ENCODE measurements around the gene MBTD1. TPM values are rescaled to one million over a fixed set of nuclear protein-coding genes. Genes with fewer than 3 reads are reported as not detected.
"Not testable (repeated sequence)": the region's sequence is repeated elsewhere in the genome, so short reads cannot be mapped to it uniquely, and the experiment has no call there.

MBTD1 gene
- polyA plus RNA-seq, 3 donors: 47.6 to 61.2 (median 54.4) TPM

DNA sequence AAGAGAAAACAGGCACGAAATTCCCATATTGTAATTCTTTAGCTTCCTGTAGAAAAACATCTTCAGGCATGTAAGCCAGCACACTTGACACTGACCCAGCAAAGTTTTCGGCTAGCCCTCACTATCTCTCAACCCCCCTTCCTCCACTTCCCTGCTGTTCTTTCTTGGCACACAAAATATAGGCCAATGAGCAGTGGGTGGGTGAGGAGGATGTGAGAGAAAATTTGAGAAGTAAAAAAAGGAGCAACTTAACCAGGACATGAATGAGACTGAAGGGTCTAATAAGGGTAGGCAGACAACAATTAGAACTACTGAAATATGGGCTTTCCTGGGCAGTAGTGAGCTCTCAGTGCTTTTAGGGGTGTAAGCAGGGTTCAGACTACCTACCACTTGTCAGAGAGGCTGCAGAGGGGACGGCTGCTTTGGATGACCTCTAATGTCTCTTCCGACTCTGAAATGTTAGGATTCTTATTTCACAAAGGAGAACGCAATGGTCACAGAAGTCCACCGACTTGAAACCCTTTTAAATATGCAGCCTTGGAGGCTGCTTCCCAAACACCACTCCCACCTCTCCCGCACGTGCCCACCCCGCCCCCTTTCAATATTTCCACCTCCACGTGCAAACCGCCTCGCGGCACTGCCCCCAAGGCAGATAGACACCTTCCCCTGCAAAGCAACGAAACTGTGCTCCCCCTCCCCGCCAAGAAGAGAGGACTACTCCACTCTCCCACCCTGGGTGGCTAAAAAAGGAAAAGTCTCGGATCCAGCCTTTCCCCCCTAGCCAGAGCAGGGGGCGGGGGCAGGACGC is 889 bp downstream of the MBTD1 start:
- peak in 5 of 11 donors; percentile 6 to 17 (median 14) for DNase-seq (ENCODE audit: extremely low read depth in 1 of 11, low read depth in 9 of 11, low spot score in 4 of 11)

DNA sequence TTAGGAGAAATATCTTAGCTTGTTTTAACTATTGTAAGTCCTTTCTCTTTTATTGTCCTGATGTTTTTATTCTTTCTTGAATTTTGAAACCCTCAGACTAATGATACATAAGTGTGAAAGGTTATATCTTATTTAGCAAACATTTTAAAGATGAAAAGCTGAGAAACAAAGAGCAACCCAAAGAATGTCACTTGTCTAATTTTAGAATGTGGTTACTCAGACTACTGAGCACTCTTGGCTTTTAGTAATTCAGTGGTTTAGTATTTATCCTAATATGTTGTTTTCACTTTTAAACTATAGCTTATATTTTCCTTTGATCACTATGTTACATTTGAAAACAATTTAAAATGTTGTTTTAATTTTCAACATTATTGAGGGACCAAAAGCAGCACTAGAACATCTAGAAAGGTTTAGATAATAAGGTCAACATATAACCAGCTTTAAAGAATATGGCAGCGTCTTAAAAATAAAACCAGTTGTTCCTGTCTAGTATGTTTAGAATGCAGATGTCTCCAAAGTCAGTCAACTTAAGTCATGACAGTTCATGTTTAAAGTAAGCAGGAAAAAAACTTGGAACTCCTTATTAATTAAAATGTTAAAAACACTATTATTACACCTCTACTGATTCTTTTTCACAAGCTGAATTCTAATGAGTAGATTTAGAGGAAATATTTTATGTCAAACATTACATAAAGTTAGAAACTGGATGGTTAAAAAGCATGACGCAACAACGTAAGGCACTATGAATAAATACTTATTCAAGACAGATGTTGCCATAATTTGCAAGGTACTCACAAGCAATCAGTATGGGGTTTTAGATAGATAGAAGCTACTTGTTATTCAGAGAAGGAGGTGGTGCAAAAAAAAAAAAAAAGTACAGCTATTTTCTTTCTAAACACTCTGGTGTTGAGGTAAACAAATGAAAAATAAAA is 2.4 kb downstream of the MBTD1 start:
- DNase-seq (ENCODE audit: extremely low read depth in 1 of 11, low read depth in 9 of 11, low spot score in 4 of 11): no peak

DNA sequence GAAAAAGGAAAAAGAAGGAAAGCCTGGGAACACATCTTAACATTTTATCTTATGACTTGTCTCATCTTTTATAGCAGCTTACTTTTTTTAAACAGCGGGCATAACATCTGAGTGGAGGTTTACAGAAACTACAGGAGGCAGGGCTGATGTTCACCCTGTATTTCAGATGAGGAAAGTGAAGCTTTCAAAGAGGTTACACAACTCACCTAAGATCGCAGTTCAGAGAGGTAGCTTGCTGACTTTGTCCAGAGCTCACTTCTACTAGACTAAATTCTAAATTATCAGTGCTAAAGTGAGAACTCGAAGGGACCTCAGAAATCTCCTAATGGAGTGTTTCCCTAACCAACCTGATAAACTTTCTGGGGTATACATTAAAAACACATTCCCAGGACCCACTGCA is 3.7 kb downstream of the MBTD1 start:
- DNase-seq (ENCODE audit: extremely low read depth in 1 of 11, low read depth in 9 of 11, low spot score in 4 of 11): no peak

DNA sequence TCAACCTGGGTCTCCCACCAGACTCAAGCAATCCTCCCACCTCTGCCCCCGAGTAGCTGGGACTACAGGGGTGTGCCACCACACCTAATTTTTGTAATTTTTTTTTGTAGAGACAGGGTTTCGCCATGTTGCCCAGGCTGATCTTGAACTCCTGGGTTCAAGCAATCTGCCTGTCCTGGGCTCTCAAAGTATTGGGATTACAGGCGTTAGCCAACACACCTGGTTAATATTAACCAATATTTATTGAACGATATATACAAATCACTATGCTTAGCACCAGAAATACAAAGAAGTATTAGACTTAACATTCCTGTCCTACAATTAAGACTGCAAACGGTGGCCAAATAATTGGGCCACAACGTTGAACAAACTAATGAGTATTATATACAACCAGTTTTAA is 4.2 kb downstream of the MBTD1 start:
- DNase-seq (ENCODE audit: extremely low read depth in 1 of 11, low read depth in 9 of 11, low spot score in 4 of 11): no peak

DNA sequence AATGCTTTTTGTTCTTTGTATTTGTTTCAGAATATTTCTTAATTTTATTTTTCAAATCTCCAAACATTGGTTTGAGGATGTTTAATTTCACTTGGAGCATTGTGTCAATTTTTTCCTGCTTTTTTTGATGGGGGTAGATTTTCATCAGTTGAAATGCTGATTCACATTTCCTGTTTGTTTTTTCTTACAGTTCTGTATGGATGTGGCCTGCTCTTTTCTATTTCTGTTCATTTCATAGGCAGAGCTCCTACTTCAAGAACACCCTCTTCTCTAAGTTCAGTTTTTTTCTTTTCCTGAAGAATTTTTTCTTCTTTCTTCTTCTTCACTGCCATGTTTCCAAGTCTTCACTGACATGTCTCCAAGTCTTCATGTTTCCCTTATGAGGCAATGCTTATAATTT is 8.8 kb downstream of the MBTD1 start:
- DNase-seq (ENCODE audit: extremely low read depth in 1 of 11, low read depth in 9 of 11, low spot score in 4 of 11): no peak

DNA sequence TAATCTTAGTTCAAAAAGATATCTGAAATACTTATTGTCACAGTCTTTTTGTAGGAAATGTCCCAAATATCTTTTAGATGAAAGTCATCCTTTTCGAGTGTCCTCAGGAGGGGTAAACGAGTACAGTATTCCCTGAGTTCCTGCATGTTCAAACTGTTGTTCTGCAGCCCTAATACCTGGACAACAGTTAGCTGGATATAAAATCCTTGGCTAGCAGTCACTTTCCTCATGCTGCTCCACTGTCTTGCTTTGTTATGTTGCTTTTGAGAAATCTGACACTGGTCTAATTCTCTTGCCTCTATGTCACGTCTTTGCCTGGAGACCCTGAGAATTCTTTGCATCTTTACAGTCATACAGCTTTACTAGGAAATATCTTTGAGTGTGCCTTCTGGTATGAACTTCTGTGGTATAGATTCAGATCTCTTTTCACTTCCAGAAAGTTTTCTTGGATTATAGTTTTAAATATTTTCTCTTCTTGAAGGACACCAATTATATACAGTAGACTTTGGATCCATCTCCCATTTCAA is 9.5 kb downstream of the MBTD1 start:
- no peak for DNase-seq (ENCODE audit: extremely low read depth in 1 of 11, low read depth in 9 of 11, low spot score in 4 of 11)

DNA sequence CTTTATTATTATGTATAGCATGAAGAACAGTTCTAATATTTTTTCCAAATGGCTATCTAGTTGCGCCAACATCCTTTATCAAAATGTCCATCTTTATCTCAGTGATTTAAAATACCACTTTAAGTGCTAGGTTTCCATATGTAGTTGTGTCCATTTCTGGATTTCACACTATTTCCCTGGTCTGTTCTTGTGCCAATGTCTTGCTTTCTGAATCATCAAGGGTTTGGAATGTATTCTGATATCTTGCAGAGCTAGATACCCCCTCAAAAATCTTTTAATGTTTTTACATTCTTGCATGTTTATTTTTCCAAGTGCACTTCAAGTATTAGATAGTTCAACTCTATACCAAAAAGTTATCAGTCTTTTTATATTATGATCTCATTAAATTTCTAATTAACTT is 14.3 kb downstream of the MBTD1 start:
- no peak for DNase-seq (ENCODE audit: extremely low read depth in 1 of 11, low read depth in 9 of 11, low spot score in 4 of 11)

DNA sequence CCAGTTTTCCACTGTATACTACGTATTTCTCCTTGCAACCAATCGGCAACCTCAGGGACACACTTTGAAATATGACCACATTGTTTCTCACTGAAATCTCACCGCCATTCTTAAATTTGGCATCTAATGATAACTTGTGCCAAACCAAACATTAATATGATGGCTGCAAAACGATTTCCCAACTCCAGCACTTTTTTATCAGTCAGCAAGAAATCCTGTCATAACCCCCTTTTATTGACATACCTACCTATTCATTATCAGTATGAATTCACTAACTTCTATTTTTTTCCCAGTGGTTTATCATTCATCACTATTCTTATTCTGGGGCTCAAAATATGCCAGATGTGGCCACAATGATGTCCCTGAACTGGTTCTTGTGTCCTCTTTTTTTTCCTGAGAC is 15.8 kb downstream of the MBTD1 start:
- no peak for DNase-seq (ENCODE audit: extremely low read depth in 1 of 11, low read depth in 9 of 11, low spot score in 4 of 11)

DNA sequence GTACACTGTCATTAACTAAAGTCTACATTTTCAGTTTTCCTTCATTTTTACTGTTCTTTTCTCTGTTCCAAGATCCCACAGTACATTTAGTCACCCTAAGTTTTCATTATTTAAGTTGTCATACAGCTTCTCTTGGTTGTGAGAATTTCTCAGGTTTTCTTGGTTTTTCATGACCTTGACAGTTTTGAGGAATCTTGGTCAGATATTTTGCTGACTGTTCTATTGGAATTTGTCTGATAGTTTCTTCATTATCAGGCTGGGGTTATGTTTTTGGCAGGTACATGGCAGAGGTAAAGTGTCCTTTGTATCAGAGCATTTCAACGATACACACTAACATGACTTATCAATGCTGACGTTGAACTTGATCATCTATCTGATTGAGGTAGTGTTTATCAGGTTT is 19.6 kb downstream of the MBTD1 start:
- DNase-seq (ENCODE audit: extremely low read depth in 1 of 11, low read depth in 9 of 11, low spot score in 4 of 11): no peak

DNA sequence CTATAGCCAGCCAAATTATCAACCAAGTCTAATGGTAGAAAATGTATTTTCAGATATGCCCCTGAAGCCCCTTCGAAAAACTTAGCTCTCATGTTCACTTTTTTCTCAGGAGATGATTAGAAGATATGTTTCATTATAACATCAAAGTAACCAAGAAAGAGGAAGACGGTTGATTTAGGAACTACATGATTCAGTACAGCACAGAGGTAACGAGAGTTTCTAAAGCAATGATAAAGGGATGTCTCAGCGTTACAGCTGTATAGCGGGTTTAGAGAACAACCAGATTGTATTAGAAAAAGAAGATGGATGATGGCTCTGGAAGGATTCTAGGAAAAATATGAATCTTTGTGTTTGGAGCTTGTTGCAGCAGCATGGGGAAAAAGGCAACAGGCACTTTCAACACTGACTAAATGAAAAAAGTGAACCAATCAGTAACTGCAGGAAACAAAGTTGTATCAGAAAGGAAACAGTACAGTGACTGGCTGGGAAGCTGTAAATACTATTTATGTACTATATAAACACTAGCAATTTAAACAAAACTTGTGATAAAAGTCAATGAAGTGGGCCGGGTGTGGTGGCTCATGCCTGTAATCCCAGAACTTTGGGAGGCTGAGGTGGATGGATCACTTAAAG is 21.5 kb downstream of the MBTD1 start:
- DNase-seq (ENCODE audit: extremely low read depth in 1 of 11, low read depth in 9 of 11, low spot score in 4 of 11): no peak

DNA sequence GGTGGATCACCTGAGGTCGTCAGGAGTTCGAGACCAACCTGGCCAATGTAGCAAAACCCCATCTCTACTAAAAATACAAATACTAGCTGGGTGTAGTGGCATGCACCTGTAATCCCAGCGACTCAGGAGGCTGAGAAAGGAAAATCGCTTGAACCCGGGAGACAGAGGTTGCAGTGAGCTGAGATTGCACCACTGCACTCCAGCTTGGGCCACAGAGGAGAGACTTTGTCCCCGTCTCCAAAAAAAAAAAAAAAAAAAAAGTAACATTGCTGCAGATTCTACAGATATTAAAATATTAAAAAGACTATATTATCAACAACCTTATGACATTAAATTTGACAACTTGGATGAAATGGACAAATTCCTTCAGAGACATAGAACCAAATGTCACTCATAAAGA is 25.7 kb downstream of the MBTD1 start:
- no peak for DNase-seq (ENCODE audit: extremely low read depth in 1 of 11, low read depth in 9 of 11, low spot score in 4 of 11)

DNA sequence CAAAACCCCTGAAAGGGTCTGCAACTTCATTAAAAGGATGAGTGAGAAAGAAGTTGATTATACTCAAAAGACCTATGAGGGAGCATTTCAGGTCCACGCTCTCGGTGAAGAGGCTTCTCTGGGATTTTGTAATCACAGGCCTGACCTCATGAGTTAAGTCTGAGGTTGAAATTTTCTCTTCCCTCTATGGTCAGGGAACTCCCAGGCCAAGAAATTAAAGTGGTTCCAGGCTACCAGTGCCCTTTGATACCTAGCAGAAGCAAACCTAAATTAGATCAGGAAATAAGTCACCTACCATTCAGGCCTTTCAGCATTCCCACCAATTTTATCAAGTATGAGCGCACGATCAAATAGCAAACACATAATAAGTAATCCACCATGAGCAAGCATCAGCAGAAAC is 27.9 kb downstream of the MBTD1 start:
- DNase-seq (ENCODE audit: extremely low read depth in 1 of 11, low read depth in 9 of 11, low spot score in 4 of 11): no peak

DNA sequence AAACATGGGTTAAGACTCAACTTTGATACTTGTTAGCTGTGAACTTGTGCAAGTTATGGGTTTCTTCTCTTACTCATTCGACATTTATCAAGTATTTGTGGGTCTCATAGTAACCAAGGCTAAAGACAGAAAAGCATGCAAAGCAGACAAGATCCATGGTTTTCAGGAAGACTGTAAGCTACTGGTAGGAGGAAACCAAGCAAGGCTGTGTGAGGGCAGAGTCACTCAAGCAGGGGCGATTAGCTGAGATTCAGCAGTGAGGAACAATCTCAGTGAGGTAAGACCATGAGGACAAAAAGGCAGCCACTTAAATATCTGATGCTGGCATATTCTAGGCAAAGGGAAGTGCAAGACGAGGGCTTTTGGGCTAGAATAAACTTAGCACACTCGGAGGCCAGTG is 29.5 kb downstream of the MBTD1 start:
- no peak for DNase-seq (ENCODE audit: extremely low read depth in 1 of 11, low read depth in 9 of 11, low spot score in 4 of 11)

DNA sequence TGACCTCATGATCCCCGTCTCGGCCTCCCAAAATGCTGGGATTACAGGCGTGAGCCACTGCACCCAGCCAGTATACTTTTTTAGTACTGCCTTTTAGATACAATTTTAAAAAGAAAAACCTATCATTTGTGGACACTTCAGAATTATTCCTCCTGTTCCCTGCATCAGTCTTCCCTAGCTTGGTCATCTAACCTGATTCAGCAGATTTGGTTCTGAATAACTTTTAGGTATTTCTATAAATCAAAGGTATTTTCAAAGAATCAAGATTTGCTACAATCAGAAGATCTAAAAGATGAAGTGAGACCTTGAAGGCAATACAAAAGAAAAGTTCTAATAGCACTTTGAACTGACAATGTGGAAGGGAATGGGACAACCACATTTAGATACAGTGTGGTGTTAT is 30.0 kb downstream of the MBTD1 start:
- no peak for DNase-seq (ENCODE audit: extremely low read depth in 1 of 11, low read depth in 9 of 11, low spot score in 4 of 11)

DNA sequence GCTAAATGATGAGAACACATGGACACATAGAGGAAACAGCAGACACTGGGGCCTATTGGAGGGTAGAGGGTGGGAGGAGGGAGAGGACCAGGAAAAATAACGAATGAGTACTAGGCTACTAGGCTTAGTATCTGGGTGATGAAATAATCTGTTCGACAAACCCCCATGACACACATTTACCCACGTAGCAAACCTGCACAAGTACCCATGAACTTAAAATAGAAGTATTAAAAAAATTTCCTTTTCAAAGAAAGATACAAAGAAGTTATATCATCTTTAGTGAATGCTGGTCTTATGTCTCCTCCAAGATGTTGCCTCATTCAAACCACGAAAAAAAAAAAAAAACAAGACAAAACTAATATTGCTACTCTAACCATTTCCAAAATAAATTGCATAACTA is 31.7 kb downstream of the MBTD1 start:
- no peak for DNase-seq (ENCODE audit: extremely low read depth in 1 of 11, low read depth in 9 of 11, low spot score in 4 of 11)

DNA sequence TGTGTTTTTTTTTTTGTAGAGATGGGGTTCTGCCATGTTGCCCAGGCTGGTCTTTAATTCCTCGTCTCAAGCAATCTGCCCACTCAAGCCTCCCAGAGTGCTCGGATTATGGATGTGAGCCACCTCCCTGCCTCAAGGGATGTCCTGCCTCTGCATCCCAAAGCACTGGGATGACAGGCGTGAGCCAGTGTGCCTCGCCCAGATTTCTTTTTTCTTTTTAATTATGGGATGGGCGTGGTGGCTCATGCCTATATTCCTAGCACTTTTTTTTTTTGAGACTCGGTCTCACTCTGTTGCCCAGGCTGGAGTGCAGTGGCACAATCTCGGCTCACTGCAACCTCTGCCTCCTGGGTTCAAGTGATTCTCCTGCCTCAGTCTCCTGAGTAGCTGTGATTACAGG is 34.3 kb downstream of the MBTD1 start:
- DNase-seq (ENCODE audit: extremely low read depth in 1 of 11, low read depth in 9 of 11, low spot score in 4 of 11): not testable (repeated sequence)

DNA sequence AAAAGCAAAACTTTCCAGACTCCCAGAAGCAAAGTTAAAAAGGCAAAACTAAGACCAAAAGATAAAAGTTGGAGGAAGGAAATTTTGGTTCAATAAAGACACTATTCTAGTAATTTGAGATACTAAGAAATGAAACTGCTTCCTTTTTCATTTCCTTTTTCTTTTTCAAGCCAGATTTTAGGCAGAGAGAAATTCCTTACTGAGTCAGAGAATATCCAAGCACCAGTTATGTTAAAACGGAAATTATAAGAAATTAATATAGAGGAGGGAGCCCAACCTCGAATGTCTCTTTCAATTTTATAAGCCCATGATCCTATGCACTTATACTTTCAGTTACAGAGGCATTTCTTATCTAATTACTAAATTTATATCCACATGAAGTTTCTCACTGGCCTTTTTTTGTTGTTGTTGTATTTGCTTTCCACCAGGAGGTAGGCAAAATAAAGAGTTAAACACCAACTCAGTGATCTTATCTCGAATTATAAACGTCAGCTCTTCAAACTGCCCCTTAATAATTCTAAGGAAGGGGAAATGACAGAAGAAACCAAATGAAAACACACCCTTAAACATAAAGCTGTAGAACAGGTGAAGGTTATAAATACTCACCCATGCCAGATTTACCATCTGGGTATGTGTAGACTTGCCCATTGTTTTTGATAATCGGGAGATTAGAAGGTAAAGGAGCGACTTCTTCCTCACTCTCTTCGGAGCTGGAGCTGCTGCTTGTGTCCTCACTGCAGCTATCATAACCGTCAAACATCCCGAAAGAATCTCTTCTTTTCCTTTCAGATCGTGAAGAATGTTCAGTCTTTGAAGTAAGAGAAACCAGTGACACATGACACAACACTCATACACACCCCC is 35.2 kb downstream of the MBTD1 start:
- no peak for DNase-seq (ENCODE audit: extremely low read depth in 1 of 11, low read depth in 9 of 11, low spot score in 4 of 11)

DNA sequence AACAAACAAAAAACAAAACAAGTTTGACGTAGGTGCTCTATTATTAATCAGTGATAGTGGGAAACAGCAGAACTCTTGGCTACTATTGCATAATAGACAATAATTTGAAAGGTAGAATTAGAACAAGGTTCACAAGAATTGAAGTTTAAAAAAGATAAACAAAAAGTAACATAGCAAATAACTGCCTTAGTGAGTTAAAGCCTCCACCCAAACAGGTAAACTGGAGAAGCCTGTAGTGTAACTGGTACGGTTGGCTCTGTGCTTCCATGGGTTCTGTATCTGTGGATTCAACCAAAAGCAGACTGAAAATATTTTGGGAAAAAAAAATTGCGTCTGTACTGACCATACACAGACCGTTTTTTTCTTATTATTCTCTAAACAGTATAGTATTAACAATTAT is 38.5 kb downstream of the MBTD1 start:
- DNase-seq (ENCODE audit: extremely low read depth in 1 of 11, low read depth in 9 of 11, low spot score in 4 of 11): no peak

DNA sequence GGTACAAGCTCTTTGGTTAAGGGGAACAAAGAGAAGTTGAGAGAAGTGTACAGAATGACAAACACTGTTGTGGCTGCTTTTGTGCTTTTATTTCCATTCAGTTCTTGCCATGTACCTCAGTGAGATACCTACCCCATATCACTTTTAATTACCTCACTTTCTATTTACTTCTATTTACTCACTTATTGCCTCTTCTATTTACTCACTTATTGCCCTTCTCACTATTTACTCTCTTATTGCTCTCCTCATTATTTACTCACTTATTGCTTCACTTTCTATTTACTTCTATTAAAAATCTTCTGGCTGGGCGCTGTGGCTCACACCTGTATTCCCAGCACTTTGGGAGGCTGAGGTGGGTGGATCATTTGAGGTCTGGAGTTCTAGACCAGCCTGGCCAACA is 41.9 kb downstream of the MBTD1 start:
- no peak for DNase-seq (ENCODE audit: extremely low read depth in 1 of 11, low read depth in 9 of 11, low spot score in 4 of 11)

Data from renal cortex interstitium (tissue), 11 donors.